ENCODE data around the gene FREM1. TPM values are rescaled to one million over a fixed set of nuclear protein-coding genes. Genes with fewer than 3 reads are reported as not detected.
A peak's percentile ranks its signal among the peaks of the same experiment; 100 is the strongest.

The FREM1 gene
- total RNA-seq, 1 experiment from 2014 or later = 1.2 TPM

- no peak overlapping the region for H3K9ac ChIP-seq (ENCODE audit: low read length)
- intact Hi-C loops (cut with micrococcal nuclease) = no loop called here
- TF ChIP-seq EZH2 (IDR thresholded peaks at IDR 0.05; ENCODE audit: low read length, unreplicated experiment) = no peak
- no peak for TF ChIP-seq CTCF (conservative IDR thresholded peaks at IDR 0.05; ENCODE audit: low read depth, low read length)
- TF ChIP-seq EZH2phosphoT487 (IDR thresholded peaks at IDR 0.05; ENCODE audit: borderline replicate concordance, low read length) = no peak
- no peak for DNase-seq
- H3K27ac ChIP-seq (ENCODE audit: low read length) = no peak overlapping the region
- no peaks in the 10 kb centered on the region for H3F3A ChIP-seq (ENCODE audit: low read length, unreplicated experiment)
- no peaks in the 10 kb centered on the region for H3K79me2 ChIP-seq (ENCODE audit: low read length)
- ChIA-PET POLR2A (ENCODE audit: unreplicated experiment) (no interaction called here), CTCF (no interaction called here)
- peak overlapping the region; percentile 71 for H3K4me2 ChIP-seq (ENCODE audit: low read length)
- ATAC-seq = no peak
- H3K9me3 ChIP-seq (ENCODE audit: low read length) = no peaks in the 10 kb centered on the region
- no peaks in the 10 kb centered on the region for H3K36me3 ChIP-seq (ENCODE audit: low read depth, low read length)
- no peaks in the 10 kb centered on the region for H3K27me3 ChIP-seq (ENCODE audit: low read length)
- no peaks in the 10 kb centered on the region for H4K20me1 ChIP-seq (ENCODE audit: low read length)
- BruUV-seq (replicated peaks) = no TSS peak
- no peaks in the 10 kb centered on the region for H3K9me2 ChIP-seq (replicated peaks; ENCODE audit: low read length)
- peak overlapping the region; percentile 47; the same call in 1 of the 2 replicates for H3K4me3 ChIP-seq (ENCODE audit: low read length)
- peak overlapping the region; percentile 33 for H2AFZ ChIP-seq (ENCODE audit: low read length)
- peaks cover 37% of the 10 kb centered on the region for H3K4me1 ChIP-seq (ENCODE audit: insufficient read depth, low read length)
Observed at GRCh38 chr9:14909601-14909960, 647 bp downstream of the FREM1 start.

GRCh38 chr9:14909181-14909580 lies 1.0 kb downstream of the FREM1 start:
- no peaks in the 10 kb centered on the region for H3K9me3 ChIP-seq (ENCODE audit: low read length)
- H4K20me1 ChIP-seq (ENCODE audit: low read length) = no peaks in the 10 kb centered on the region
- H3F3A ChIP-seq (ENCODE audit: low read length, unreplicated experiment) = no peaks in the 10 kb centered on the region
- H3K9me2 ChIP-seq (replicated peaks; ENCODE audit: low read length) = no peaks in the 10 kb centered on the region
- peak overlapping the region; percentile 47; the same call in 1 of the 2 replicates for H3K4me3 ChIP-seq (ENCODE audit: low read length)
- no peaks in the 10 kb centered on the region for H3K36me3 ChIP-seq (ENCODE audit: low read depth, low read length)
- CTCF ChIA-PET = no interaction called here
- no peak overlapping the region for H3K27ac ChIP-seq (ENCODE audit: low read length)
- POLR2A ChIA-PET (ENCODE audit: unreplicated experiment) = no interaction called here
- peaks cover 37% of the 10 kb centered on the region for H3K4me1 ChIP-seq (ENCODE audit: insufficient read depth, low read length)
- no peak overlapping the region for H3K9ac ChIP-seq (ENCODE audit: low read length)
- DNase-seq = no peak
- H3K27me3 ChIP-seq (ENCODE audit: low read length) = no peaks in the 10 kb centered on the region
- BruUV-seq (replicated peaks) = no TSS peak
- H2AFZ ChIP-seq (ENCODE audit: low read length) = peak overlapping the region; percentile 33; the same call in 1 of the 2 replicates
- ATAC-seq = no peak
- intact Hi-C loops (cut with micrococcal nuclease) = no loop called here
- H3K79me2 ChIP-seq (ENCODE audit: low read length) = no peaks in the 10 kb centered on the region
- H3K4me2 ChIP-seq (ENCODE audit: low read length) = peak overlapping the region; percentile 71
- TF ChIP-seq EZH2phosphoT487 (IDR thresholded peaks at IDR 0.05; ENCODE audit: borderline replicate concordance, low read length) (no peak), EZH2 (IDR thresholded peaks at IDR 0.05; ENCODE audit: low read length, unreplicated experiment) (no peak), CTCF (conservative IDR thresholded peaks at IDR 0.05; ENCODE audit: low read depth, low read length) (no peak)

- ATAC-seq (no peak), DNase-seq (no peak)
- H3K4me2 ChIP-seq (ENCODE audit: low read length) = peak overlapping the region; percentile 71
- no peaks in the 10 kb centered on the region for H3F3A ChIP-seq (ENCODE audit: low read length, unreplicated experiment)
- no TSS peak for BruUV-seq (replicated peaks)
- H3K79me2 ChIP-seq (ENCODE audit: low read length) = no peaks in the 10 kb centered on the region
- H3K9me2 ChIP-seq (replicated peaks; ENCODE audit: low read length) = no peaks in the 10 kb centered on the region
- H3K4me1 ChIP-seq (ENCODE audit: insufficient read depth, low read length) = peaks cover 37% of the 10 kb centered on the region
- H4K20me1 ChIP-seq (ENCODE audit: low read length) = no peaks in the 10 kb centered on the region
- H3K27ac ChIP-seq (ENCODE audit: low read length) = no peak overlapping the region
- ChIA-PET CTCF (no interaction called here), POLR2A (ENCODE audit: unreplicated experiment) (no interaction called here)
- H3K36me3 ChIP-seq (ENCODE audit: low read depth, low read length) = no peaks in the 10 kb centered on the region
- no peak overlapping the region for H3K9ac ChIP-seq (ENCODE audit: low read length)
- no peaks in the 10 kb centered on the region for H3K9me3 ChIP-seq (ENCODE audit: low read length)
- no peak for TF ChIP-seq CTCF (conservative IDR thresholded peaks at IDR 0.05; ENCODE audit: low read depth, low read length)
- no peak for TF ChIP-seq EZH2 (IDR thresholded peaks at IDR 0.05; ENCODE audit: low read length, unreplicated experiment)
- no peak for TF ChIP-seq EZH2phosphoT487 (IDR thresholded peaks at IDR 0.05; ENCODE audit: borderline replicate concordance, low read length)
- no peak overlapping the region for H3K4me3 ChIP-seq (ENCODE audit: low read length)
- no peaks in the 10 kb centered on the region for H3K27me3 ChIP-seq (ENCODE audit: low read length)
- intact Hi-C loops (cut with micrococcal nuclease) = no loop called here
- H2AFZ ChIP-seq (ENCODE audit: low read length) = no peak overlapping the region
Observed at GRCh38 chr9:14908295-14909180, 1.7 kb downstream of the FREM1 start.

Data from PC-3 (cell line).